SIG-M5 treated with dmso at 0.1 percent for 504 hours (cell line): ENCODE results near the gene CACHD1.

Source experiments
- DNase-seq: peaks from one replicate; lab custom pipeline; 2025; ENCODE audit not compliant: unreplicated experiment; lab: John Stamatoyannopoulos, UW

The CACHD1 gene

DNA sequence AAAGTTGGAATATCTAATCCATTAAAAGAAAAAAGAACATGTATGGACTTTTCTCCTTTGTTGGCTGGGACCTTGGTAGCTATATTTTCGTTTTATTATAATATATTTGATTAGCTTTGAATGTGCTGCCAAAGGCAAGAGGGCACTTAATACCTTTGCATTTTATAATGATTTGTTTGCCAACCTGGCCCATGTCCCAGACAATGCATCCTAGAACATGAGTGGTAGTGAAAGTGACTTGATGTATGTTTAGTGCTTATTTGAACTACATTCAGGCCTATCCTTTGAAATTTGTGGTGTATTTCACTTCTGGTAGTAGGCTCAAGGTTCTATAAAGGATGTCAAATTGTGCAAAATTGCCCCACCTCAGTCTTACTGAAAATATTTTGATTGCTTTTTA is 25.9 kb downstream of the CACHD1 start:
- no peak for DNase-seq

DNA sequence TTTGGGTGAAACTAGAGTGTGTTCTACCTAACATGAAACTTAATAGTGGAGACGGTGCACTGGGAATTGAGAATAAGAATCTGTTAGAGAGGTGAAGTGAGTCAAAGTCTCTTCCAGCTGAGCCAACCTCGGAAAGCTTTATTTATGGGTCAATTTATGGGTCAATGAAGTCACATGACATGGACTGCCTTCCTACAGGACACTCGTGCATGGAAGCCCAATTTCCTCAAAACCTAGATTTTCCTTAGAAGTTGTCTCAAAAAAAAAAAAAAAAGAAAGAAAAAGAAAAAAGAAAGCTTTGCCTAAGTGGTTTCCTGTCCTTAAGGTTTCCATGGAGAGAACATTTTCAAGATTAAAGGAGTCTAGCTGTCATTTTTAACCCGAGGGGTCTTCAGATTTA is 26.7 kb downstream of the CACHD1 start:
- no peak for DNase-seq

DNA sequence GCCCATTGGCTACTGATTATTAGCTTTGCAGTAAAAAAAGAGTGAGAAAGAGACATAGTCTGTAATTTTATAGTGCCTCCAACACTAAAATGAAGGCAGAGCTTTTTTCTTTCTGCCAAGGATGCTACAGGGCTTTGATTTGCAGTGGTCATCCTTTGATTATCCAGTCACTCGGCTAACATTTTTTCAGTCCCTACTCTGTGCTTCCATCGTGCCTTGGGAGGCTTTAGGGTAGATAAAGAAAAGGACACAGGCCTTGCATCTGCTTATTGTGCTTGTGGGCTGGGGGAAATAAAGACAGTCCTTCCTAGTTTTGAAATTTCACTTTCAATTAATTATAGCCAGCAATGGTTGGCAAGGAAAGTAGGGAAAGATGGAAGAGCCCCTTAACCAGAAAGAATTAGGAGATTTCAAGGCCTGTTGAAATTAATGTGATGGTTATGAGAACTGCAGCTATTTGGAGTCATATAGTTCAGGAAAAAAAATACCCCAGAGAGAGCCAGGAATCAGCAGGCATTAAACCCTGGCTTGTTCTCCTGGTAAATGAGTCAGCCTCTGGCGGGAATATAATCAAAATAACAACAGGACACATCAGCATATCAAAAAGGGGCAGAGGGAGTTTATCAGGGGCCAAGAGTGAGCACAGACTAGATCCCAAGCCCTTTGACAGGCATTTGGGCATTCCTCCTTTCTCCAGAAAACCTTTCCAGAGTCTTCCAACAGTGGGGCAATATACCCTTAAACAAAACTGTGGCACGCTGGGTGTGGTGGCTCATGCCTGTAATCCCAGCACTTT is 27.4 kb downstream of the CACHD1 start:
- DNase-seq: no peak

DNA sequence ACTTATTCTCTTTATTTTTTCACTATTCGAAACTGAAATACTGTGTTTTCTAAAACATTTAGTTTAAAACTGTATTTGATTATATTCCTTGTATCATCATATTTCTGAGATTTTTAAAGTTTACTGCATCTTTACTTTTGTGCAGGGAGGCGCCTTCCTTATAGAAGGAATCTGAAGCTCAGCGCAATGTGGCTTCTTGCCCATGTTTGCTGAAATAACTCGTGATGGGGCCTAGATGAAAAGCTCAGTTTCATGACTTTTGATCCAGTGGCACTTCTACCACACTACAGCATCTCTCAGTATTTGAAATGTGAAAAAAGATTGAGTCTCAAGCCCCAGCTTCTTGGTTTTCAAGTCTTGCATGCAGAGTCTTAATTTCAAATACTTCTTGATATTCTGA is 28.4 kb downstream of the CACHD1 start:
- no peak for DNase-seq

DNA sequence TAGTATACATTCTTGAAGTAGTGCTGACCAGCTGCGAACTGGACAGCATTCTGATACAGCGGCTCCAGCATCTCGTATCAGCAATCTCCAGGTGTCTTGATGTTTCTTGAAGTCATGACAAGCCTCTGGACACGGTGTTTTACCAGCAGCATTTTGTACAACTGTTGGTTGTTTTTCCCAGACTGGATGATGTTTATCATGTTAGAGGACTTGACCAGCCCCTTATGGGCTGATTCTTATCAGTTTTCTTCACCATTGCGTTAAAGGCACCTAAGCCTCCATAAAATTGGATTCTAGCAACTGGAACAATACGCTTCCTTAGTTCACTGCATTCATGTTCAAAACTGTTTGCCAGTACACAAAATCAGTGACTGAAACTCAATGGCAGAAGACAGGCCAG is 29.1 kb downstream of the CACHD1 start:
- no peak for DNase-seq

DNA sequence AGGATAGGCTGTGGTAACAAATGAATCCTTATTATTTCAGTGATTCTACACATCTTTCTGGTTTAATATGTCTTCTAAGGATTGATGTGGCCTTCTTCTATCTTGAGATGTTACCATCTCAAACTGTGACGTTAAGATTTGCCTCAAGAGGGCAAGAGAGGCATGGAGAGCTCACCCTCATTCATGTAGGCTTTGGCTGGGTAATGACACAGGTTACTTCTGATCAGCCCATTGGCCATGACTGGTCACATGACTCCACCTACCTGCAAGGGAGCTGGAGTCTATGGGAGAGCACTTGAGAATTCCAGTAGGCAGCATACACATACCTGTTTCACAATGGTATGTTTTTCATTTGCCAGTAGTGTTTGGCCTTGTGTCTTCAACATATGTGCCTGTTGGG is 30.0 kb downstream of the CACHD1 start:
- no peak for DNase-seq

DNA sequence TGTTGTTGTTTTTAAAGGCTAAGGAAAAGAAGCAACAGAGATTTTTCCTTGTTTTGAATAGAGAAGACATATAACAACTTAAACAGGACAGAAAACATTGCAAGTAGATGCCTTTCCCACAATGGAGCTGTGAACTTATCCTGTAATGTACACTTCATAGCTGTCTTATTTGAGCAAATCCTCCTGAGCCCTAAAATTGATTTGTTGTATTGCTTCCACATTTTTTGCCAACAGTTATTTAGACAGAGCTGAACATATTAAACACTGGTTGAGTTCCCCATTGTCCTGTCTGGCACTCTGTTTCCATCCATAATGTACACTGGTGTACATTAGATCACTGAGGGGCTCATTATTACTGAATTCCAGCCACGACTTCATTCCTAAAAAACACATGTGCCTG is 32.2 kb downstream of the CACHD1 start:
- no peak for DNase-seq

DNA sequence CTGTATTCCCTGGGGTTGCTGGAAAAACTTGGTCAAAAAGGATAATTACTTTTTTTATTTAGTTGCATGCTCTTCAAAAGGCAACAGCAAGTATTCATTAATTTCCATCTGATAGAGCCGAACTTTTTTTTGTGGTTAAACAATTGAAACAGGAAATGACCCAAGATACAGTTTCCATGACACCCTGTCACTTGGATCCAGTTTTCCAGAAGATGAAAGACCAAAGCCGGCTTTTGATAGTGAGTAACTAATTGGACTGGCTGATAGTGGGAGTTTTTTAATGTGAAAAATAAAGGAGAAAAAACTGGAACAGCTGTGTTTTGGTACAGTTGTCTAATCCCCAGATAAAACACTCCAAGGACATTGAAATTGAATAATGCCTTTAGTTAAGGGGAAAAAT is 33.0 kb downstream of the CACHD1 start:
- no peak for DNase-seq

DNA sequence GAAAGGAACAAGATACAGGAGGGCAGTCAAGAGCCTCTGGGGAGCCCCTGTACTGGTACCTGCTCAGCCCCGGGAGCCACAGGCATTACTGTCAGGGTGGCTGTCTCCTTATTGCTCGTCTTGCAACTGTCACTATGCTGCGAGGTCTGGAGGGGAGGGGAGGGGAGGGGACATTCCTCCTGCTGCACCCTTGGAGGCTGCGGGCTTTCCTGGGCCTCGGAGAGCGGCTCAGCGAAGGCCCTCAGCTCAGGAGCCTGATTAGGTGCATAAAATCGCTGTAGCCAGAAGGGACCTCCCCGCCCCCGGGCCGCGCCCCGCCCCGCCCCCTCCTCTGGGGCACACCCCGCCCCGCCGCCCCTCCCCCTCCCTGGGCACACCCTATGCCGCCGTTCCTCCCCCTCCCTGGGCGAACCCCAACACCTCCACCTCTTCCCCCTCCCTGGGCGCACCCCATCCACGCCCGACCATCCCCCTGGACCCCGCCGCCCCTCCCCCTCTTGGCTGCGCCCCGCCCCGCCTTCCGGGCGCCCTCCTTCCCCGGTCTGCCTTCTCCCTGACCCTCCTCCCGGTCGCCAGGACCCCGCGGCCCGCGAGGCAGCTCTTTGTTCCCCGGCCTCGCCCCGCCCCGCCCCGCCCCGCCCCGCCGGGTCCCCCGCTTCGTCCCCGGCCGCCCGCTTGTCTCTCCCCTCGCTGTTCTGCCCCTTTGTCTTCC is 35.5 kb downstream of the CACHD1 start:
- no peak for DNase-seq

DNA sequence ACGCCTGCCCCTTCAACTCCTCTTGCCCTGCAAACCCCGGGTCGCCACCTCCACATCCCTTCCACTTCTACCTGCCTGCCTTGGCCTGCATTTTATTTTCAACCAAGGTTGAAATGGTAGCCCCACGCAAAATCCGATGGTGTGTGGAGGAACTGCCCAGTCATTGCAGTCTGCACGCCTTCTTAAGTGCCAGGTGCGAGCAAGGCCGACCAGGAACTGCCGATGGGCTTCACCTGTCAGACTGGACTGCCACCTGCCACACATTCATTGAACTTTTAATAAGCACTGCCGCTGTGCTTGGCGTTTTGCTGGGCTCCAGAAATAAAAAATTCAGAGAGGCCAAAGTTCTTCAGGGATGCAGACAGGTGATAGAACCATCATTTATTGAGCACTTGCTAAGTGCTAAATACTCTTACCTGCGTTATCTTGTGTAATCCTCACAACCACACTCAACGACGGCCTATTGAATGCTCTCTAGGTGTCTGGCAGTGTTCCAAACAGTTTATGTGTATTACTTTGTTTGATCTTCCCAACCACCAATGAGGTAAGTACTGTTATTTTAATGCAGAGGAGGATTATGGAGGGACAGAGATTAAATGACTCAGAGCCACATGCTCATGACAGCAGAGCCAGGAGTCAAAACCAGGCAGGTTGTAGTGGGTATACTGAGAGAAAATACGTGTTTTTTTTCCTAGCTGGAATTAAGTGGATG is 36.2 kb downstream of the CACHD1 start:
- DNase-seq: no peak

DNA sequence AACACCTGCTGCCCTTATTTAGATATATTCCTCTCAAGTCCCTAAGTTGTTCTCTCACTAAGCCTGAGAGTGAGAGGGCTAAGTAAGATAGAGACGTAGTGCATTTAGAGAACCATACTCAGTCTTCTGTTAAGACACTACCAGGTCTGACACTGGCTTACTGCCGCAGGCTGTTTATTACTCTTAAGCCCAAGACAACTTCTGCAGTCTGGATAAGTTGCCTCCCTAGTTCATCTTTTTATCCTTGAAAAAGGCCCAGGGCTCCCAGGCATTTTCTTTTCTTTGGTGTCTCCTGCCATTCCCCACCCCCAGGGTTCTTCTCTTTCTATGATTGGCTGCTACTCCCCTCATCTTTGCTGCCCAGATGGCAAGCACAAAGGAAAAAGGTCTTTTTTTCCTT is 38.7 kb downstream of the CACHD1 start:
- DNase-seq: no peak

DNA sequence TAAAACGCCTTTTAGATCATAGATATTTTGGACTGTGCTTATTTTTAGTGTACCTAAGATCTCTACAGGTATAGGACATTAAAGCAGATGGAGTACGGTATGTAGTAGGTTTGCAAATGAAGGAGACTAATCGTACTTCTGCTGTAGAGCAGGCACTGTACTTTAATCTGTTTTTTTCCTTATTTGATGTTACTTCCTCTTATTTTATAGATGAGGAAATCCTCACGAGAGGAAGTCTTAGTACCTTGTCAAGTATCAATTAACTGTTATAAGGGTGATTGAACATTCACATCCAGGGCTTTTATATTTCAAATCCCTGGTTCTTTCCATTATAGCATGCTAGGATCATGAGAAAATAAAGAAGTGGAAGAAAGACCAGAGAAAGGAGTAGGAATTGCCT is 41.1 kb downstream of the CACHD1 start:
- DNase-seq: peak; percentile 8

DNA sequence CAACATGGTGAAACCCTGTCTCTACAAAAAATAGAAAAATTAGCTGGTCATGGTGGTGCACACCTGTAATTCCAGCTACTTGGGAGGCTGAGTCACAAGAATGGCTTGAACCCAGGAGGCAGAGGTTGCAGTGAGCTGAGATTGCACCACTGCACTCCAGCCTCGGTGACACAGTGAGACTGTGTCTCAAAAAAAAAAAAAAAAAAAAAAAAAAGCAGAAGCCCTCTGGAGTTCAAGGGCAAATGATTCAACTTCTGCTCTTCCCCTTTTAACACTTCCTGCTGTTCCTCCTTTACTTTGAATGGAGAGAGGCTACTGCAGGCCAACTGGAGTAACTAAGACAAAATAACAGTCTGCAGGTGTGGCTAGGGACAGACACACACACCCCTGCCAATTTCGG is 42.3 kb downstream of the CACHD1 start:
- peak; percentile 64 for DNase-seq

DNA sequence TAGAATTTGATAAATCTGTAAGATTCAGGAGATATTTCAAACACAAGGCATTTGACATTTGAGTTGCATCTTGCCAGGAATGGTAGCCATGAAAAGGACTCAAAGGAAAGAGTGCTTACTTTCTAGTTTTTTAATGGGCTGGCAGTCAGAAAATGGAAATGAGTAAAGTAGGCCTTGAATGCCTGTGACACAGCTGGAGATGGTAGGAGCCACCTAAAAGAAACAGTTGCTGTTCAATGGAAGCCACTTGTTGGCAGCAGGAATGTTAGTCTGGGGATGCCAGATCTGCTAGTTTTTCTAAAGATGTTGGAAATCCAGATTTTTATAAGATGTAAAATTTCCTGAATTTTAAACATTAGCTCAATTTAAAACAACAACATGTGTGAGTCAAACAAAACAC is 43.6 kb downstream of the CACHD1 start:
- DNase-seq: no peak

DNA sequence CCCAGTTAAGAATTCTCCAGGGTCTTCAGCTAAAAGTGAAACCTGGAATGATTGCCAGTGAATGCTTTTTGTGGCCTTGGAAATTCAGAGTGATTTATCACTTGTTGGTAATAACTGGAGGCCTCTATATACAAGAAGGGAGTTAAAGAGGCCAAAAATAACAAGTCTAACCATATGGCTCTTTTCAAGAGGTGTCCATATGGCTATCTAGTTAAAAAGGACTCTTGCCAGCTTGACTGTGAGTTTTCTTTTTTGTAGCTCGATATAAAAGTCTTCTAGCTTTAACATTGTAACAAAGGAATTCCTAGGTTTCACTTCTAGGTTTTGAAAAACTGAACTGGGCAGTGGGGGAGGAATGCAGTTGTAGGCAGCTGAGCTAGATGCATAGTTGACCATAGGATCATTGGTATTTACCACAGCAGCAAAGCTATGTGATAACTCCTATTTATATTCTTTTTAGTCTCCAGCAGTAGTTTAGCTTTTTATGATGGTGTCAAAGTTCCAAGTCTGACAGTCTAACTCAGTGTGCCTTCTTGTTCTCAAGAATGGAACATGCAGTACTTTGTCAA is 44.4 kb downstream of the CACHD1 start:
- no peak for DNase-seq

DNA sequence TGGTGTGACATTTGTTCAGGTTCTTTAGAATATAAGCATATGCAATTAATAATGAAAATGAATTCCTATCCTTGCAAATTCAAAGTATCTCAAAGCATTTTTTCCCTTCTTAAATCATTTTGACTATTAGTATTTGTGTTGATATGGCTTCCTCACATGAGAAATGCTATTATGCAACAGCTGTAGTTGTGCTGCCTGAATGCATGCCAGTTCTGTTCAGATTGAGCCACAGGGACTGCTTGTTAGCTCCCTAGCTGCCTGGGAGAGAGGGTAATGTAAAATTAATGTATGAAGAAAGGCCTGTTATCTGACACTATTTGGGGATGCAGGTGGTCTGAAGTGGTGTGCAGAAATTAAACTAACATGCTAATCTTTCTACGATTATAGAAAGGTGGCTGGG is 45.5 kb downstream of the CACHD1 start:
- no peak for DNase-seq

DNA sequence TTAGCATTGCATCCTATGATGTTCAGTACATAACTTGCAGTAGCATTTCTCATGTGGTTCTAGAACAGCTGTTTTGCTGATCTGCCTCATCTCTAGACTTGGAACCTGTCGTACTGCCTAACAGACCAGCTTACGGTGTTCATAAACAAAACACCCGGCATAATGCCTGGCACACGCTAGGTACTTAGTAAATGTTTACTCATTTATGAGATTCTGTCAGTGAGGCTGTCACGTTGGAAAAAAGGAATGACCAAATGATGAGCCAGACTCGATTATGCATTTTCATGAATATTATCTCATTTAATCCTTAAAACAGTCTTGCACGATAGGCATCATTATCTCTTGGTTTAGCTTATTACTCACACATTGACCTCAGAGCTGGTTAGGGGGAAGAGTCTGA is 46.4 kb downstream of the CACHD1 start:
- no peak for DNase-seq

DNA sequence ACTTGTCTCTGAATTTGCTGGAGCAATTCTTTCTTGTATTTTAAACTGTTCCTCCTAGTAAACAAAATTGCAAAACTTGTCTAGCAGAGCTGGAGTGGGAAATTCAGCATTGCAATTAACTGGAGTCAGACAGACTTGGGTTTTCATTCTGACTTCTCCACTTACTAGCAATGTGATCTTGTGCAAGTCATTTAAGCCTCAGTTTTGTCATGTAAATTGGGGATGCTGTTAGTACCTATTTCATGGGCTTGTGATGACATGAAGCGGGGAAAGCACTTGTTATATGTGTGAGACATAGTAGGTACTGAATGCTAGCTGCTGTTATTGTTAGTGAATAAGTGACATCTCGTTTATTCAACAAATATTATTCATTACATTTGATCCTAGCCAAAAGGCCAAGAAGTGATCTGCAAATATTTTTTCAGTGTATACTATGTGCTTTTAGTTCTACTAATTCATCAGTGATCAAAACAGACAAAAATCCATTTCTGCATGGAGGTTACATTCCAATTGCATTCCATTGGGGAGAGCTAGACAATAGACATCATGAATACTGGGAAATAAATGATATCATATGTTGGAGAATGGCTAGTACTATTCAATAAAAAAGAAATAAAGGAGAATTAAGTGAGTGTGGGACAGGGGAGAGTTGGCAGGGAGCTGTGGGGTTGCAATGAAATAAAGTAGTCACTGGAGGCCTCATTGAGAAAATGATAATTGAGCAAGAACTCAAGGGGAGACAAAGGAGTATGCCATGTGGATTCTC is 47.1 kb downstream of the CACHD1 start:
- DNase-seq: no peak

DNA sequence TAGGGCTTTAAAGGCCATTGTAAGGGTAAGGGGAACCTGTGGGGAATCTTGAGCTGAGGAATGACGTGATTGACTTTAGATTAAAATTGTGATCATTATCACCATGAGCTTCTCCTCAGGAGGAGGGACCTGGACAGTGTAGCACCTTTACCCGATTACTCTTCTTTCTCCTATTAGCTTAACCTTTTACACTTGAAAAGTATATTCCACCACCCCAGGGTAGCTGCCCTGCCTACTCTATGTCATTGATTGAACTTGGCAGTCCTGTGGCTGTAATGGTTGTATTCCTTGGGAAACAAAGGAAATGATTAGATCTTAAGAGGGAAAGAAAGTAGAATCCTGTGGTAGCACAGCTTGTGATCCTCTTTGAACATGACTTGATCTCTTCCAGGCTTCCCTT is 47.7 kb downstream of the CACHD1 start:
- DNase-seq: no peak

DNA sequence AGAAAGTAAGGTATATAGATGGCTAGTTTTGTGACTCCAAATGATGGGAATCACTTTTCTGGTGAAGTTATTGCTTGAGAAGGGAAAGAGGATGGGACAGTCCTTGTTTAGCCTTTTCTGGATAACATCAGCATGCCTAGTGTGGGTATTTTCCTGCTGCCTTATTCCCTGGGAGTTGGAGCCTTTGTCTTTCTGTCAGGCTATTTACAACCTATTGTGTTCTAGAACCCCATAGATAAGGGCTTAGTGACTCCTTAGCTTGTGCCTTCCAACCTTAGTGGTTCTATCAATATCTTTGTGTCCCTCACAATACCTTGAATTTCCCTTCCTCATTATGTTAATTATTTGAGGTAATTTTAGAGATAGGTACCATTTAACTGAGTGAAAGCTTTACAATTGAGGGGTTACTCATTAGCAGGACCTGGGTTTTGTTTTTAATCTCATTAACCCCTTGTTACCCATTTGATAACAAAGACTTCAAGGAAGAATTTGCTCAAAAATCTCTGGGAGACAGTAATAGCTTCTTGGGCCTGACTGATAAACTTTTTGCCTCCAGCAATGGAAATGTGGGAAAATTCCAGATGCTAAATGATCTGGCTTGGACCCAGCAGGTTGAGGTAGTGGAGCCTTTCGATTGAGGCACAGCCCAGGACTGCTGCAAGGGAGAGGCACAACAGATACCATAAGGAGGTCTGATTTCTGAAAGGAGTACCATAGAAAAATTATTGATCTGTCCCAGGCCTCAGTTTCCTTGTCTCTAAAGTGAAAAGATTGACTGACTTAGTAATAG is 49.0 kb downstream of the CACHD1 start:
- DNase-seq: no peak
